Astrocyte of the spinal cord (primary cell): ENCODE results near the gene ACSM5.
"Not testable (repeated sequence)": the region's sequence is repeated elsewhere in the genome, so short reads cannot be mapped to it uniquely, and the experiment has no call there.

ENCODE experiments used
- DNase-seq: peaks from one replicate; pipeline ENCODE4 v3.0.0; 2011; ENCODE audit warnings: low read depth, low spot score
- H3K4me3 ChIP-seq: 2 replicates; pipeline ENCODE4 v1.5.1; 2011; ENCODE audit warnings: low read depth, mild to moderate bottlenecking, low read length, moderate library complexity
- in situ Hi-C: cut with HindIII; loops from 2 replicates; pipeline ENCODE4 v1.10.0; 2017; ENCODE audit warnings: low sequenced_read_pairs
- TF ChIP-seq, protein P1 (sequence below): IDR thresholded peaks from 2 replicates; pipeline ENCODE4 v1.5.1; 2012; ENCODE audit warnings: low read depth, mild to moderate bottlenecking, low read length, inconsistent platforms

Gene ACSM5

GRCh38 chr16:20483989-20484388 lies 74.7 kb downstream of the ACSM5 start:
- DNase-seq, H3K4me3 ChIP-seq, in situ Hi-C loops: not testable (repeated sequence)

- no peak for DNase-seq
- in situ Hi-C loops = no loop called here
- TF ChIP-seq, protein P1, sequence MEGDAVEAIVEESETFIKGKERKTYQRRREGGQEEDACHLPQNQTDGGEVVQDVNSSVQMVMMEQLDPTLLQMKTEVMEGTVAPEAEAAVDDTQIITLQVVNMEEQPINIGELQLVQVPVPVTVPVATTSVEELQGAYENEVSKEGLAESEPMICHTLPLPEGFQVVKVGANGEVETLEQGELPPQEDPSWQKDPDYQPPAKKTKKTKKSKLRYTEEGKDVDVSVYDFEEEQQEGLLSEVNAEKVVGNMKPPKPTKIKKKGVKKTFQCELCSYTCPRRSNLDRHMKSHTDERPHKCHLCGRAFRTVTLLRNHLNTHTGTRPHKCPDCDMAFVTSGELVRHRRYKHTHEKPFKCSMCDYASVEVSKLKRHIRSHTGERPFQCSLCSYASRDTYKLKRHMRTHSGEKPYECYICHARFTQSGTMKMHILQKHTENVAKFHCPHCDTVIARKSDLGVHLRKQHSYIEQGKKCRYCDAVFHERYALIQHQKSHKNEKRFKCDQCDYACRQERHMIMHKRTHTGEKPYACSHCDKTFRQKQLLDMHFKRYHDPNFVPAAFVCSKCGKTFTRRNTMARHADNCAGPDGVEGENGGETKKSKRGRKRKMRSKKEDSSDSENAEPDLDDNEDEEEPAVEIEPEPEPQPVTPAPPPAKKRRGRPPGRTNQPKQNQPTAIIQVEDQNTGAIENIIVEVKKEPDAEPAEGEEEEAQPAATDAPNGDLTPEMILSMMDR = no peak
- H3K4me3 ChIP-seq = no peak overlapping the region
Observed at GRCh38 chr16:20484726-20485125, 75.4 kb downstream of the ACSM5 start.

DNA sequence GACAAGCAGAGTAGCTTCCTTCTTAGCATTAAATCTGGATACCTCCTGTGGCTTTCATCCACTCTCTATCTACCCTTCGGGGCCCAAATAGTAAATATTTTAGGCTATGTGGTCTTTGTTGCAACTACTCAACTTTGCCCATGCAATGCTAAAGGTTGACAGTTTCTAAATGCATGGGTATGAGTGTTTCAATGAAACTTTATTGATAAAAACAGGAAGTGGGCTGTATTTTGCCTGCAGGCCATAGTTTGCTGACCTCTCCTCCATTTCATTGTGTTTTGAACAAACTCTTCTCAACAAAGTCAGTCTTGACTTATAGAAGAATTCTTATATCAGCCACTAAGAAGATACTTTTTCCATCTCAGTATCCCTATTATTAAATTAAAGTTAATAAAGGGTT lies 76.1 kb downstream of the ACSM5 start:
- DNase-seq = no peak
- H3K4me3 ChIP-seq = no peak overlapping the region
- in situ Hi-C loops = no loop called here
- TF ChIP-seq, protein P1 = no peak
